ENCODE results near the gene CAMSAP2.

GRCh38 chr1:200767321-200767720 lies 28.6 kb downstream of the CAMSAP2 start:
- TF ChIP-seq POLR2A (IDR thresholded peaks at IDR 0.05; ENCODE audit: borderline replicate concordance, extremely low read depth, insufficient read depth, insufficient read length) (no peak), CTCF (IDR thresholded peaks at IDR 0.05 in 2 of 3, conservative IDR thresholded peaks at IDR 0.05 in 1 of 3; ENCODE audit: borderline replicate concordance in 1 of 3, insufficient read depth in 1 of 3, low read depth in 2 of 3, low read length in 2 of 3) (no peak), YY1 (IDR thresholded peaks at IDR 0.05; ENCODE audit: extremely low read depth, insufficient replicate concordance, low read depth, low read length) (no peak), REST (IDR thresholded peaks at IDR 0.05; ENCODE audit: low read depth) (no peak), POLR2AphosphoS5 (IDR thresholded peaks at IDR 0.05; ENCODE audit: low read depth, low read length) (no peak), RAD21 (IDR thresholded peaks at IDR 0.05; ENCODE audit: low read depth) (no peak), EZH2 (IDR thresholded peaks at IDR 0.05) (no peak), EZH2phosphoT487 (IDR thresholded peaks at IDR 0.05; ENCODE audit: borderline replicate concordance) (no peak)
